Naive thymus-derived CD4-positive, alpha-beta T cell (primary cell): Measurements from ENCODE around the gene TBX2. TPM values are rescaled to one million over a fixed set of nuclear protein-coding genes. Genes with fewer than 3 reads are reported as not detected.
"Not testable (repeated sequence)": the region's sequence is repeated elsewhere in the genome, so short reads cannot be mapped to it uniquely, and the experiment has no call there.

Experiments
- ATAC-seq: fragments of 150-1000 bp; cut with Tn5 transposase; 2 replicates; pipeline ENCODE4 v1.10.0; 2021; ENCODE audit warnings: mild to moderate bottlenecking, moderate library complexity
- CTCF ChIA-PET: fragments of 350-600 bp; sonication (Branson Sonifier 250); formaldehyde crosslinking; loops from one replicate; lab custom pipeline; 2021; ENCODE audit warnings: antibody characterized with exemption; lab: Charles Lee
- POLR2A ChIA-PET: fragments of 350-600 bp; sonication (Branson Sonifier 250); formaldehyde crosslinking; loops from one replicate; lab custom pipeline; 2021; ENCODE audit warnings: antibody characterized with exemption, inconsistent platforms; lab: Charles Lee
- DNase-seq, 9 donors: peaks; one replicate each; pipeline versions ENCODE4 v3.0.0 to v3.0.0-alpha.2; 2020 to 2022; ENCODE audit warnings: mixed read lengths in 1 of 9
- H3K27ac ChIP-seq: one replicate; pipeline ENCODE4 v1.7.0; 2013; ENCODE audit warnings: mild to moderate bottlenecking, low read depth, low read length, moderate library complexity
- H3K27me3 ChIP-seq, 2 donors: one replicate each; pipeline ENCODE4 v1.7.0; 2013; ENCODE audit warnings: low read length in 2 of 2, mild to moderate bottlenecking in 2 of 2, moderate library complexity in 2 of 2; ENCODE audit not compliant: control insufficient read depth in 2 of 2, insufficient read depth in 2 of 2
- H3K36me3 ChIP-seq, 3 experiments: 1 replicate in 2 of 3; 2 replicates in 1 of 3; pipeline ENCODE4 v1.7.0; 2013; ENCODE audit warnings: low read length in 3 of 3, mild to moderate bottlenecking in 3 of 3, moderate library complexity in 1 of 3; ENCODE audit not compliant: insufficient read depth in 3 of 3, control insufficient read depth in 2 of 3
- H3K4me1 ChIP-seq, 2 donors: one replicate each; pipeline ENCODE4 v1.7.0; 2013; ENCODE audit warnings: low read length in 2 of 2, mild to moderate bottlenecking in 2 of 2, moderate library complexity in 1 of 2; ENCODE audit not compliant: control insufficient read depth in 2 of 2, insufficient read depth in 2 of 2
- H3K4me3 ChIP-seq: 2 replicates; pipeline ENCODE4 v1.7.0; 2013; ENCODE audit warnings: mild to moderate bottlenecking, low read length
- H3K9me3 ChIP-seq, 3 experiments: 1 replicate in 2 of 3; 2 replicates in 1 of 3; pipeline ENCODE4 v1.7.0; 2013; ENCODE audit warnings: low read length in 3 of 3; ENCODE audit not compliant: control insufficient read depth in 2 of 3
- H3K27ac Mint-ChIP-seq, 9 donors: one replicate each; pipeline ENCODE4 v1.8.0; 2020 to 2022; ENCODE audit warnings: mixed read lengths in 9 of 9, mild to moderate bottlenecking in 8 of 9, moderate library complexity in 5 of 9, inconsistent platforms in 2 of 9
- H3K27me3 Mint-ChIP-seq, 5 donors: one replicate each; pipeline ENCODE4 v1.8.0; 2021 to 2022; ENCODE audit warnings: mixed read lengths in 5 of 5, mild to moderate bottlenecking in 1 of 5
- H3K36me3 Mint-ChIP-seq, 5 donors: one replicate each; pipeline ENCODE4 v1.8.0; 2020 to 2022; ENCODE audit warnings: mixed read lengths in 5 of 5, mild to moderate bottlenecking in 3 of 5, inconsistent platforms in 1 of 5
- H3K4me1 Mint-ChIP-seq, 7 donors: one replicate each; pipeline ENCODE4 v1.8.0; 2020 to 2022; ENCODE audit warnings: mixed read lengths in 7 of 7, mild to moderate bottlenecking in 3 of 7, inconsistent platforms in 1 of 7
- H3K4me3 Mint-ChIP-seq, 10 donors: one replicate each; pipeline ENCODE4 v1.8.0; 2020 to 2022; ENCODE audit warnings: mild to moderate bottlenecking in 10 of 10, mixed read lengths in 10 of 10, moderate library complexity in 6 of 10, inconsistent platforms in 2 of 10
- H3K9me3 Mint-ChIP-seq, 11 donors: one replicate each; pipeline ENCODE4 v1.8.0; 2020 to 2022; ENCODE audit warnings: mixed read lengths in 11 of 11, mild to moderate bottlenecking in 4 of 11, inconsistent platforms in 1 of 11, moderate library complexity in 1 of 11
- intact Hi-C, 2 donors: fragments of 100-400 bp; cut with micrococcal nuclease; formaldehyde crosslinking; loops; one replicate each; pipeline ENCODE4 v1.15.1; 2023
- polyA plus RNA-seq, 2 donors: library from polyadenylated mRNA; unstranded; fragments of 300-500 nt; fragmentation: Illumina TruSeq; gene quantifications; one replicate each; pipeline ENCODE4 v1.2.3, GENCODE V29; 2021
- total RNA-seq, 6 experiments: library from RNA in 5 of 6; stranded (reverse) in 5 of 6; gene quantifications; 1 replicate in 5 of 6; 2 replicates in 1 of 6; pipeline ENCODE4 v1.2.3 and lab custom pipeline; 2021 to 2026

The TBX2 gene
- total and polyA plus RNA-seq, 7 experiments from 2014 or later: not detected

GRCh38 chr17:61447358-61447757 lies 47.7 kb downstream of the TBX2 start:
- no peak overlapping the region for H3K27ac Mint-ChIP-seq
- ChIA-PET CTCF (no interaction called here), POLR2A (no interaction called here)
- H3K4me3 Mint-ChIP-seq: no peak overlapping the region
- DNase-seq (no peak), ATAC-seq (no peak)
- H3K4me3 ChIP-seq: no peak overlapping the region
- intact Hi-C loops: no loop called here
- H3K9me3 Mint-ChIP-seq: no peaks in the 10 kb centered on the region
- no peak overlapping the region for H3K27ac ChIP-seq
- no peaks in the 10 kb centered on the region for H3K27me3 ChIP-seq
- H3K36me3 Mint-ChIP-seq: peaks cover 0 to 5% (median 0%) of the 10 kb centered on the region in 5 donors
- H3K4me1 ChIP-seq: no peaks in the 10 kb centered on the region
- H3K9me3 ChIP-seq: no peaks in the 10 kb centered on the region
- peaks cover 48 to 70% (median 58%) of the 10 kb centered on the region in 5 donors for H3K27me3 Mint-ChIP-seq
- H3K36me3 ChIP-seq: no peaks in the 10 kb centered on the region
- peaks cover 0 to 6% (median 4%) of the 10 kb centered on the region in 7 donors for H3K4me1 Mint-ChIP-seq

- H3K4me3 ChIP-seq: no peak overlapping the region
- no peaks in the 10 kb centered on the region for H3K36me3 ChIP-seq
- H3K4me1 ChIP-seq: no peaks in the 10 kb centered on the region
- no peak overlapping the region for H3K27ac ChIP-seq
- H3K4me1 Mint-ChIP-seq: peaks cover 0 to 12% (median 10%) of the 10 kb centered on the region in 7 donors
- no peak overlapping the region for H3K4me3 Mint-ChIP-seq
- ChIA-PET CTCF (no interaction called here), POLR2A (no interaction called here)
- no peaks in the 10 kb centered on the region for H3K9me3 Mint-ChIP-seq
- peaks cover 48 to 70% (median 64%) of the 10 kb centered on the region in 5 donors for H3K27me3 Mint-ChIP-seq
- no peaks in the 10 kb centered on the region for H3K9me3 ChIP-seq
- DNase-seq: no peak
- no peak for ATAC-seq
- intact Hi-C loops: no loop called here
- no peak overlapping the region for H3K27ac Mint-ChIP-seq
- H3K36me3 Mint-ChIP-seq: no peaks in the 10 kb centered on the region
- H3K27me3 ChIP-seq: no peaks in the 10 kb centered on the region
These were observed 48.4 kb downstream of the TBX2 start for GRCh38 chr17:61448042-61448441.

GRCh38 chr17:61449140-61449539 lies 49.5 kb downstream of the TBX2 start:
- H3K4me1 ChIP-seq, H3K36me3 ChIP-seq, H3K27me3 ChIP-seq, H3K27ac Mint-ChIP-seq, H3K36me3 Mint-ChIP-seq, CTCF ChIA-PET, H3K4me3 Mint-ChIP-seq, DNase-seq, H3K27ac ChIP-seq, ATAC-seq, intact Hi-C loops, H3K9me3 Mint-ChIP-seq, H3K4me3 ChIP-seq, H3K9me3 ChIP-seq, POLR2A ChIA-PET: not testable (repeated sequence)
- H3K4me1 Mint-ChIP-seq: peaks cover 6 to 22% (median 19%) of the 10 kb centered on the region in 7 donors
- peaks cover 59 to 79% (median 71%) of the 10 kb centered on the region in 5 donors for H3K27me3 Mint-ChIP-seq

DNA sequence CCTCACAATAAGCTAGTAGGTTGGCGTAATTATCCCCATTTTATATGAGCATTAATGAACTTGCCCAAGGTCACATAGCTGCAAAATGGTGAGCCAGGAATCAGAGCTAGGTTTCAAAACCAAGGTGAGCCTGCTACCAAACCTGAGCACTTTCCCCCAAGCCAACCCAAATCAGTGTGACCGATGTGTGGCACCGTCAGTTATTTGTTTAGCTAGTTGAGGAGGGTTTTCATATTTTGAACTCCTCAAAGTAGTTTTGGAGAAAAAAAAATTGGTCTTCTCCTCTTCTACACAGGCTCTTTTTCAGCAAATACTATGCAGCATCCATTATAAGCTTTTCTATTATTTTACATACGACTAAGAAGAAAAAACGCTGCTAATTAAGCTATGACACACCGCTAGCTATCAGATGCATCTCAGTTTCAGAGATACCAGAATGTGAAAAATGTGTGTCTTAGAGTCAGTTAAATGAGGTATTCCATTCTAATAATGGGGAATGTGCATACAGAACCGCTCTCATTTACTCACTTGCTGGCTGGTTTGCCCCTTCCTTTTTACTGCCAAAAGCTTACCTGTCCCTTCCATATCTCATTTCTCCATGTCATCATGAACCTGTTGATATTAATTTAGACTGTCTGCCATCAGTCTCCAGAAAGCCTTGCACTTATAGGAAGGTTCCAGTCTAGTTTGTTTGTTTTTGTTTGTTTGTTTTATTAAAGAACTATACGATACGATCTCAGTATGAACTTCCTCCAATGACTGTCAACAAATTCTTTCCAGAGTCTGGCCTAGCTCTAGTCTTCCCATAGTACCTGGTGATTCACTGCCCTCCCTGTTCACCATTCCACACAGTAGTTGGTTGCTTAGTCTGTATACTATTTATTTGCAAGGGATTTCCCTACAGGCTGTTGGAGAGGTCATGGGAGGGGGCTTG lies 50.3 kb downstream of the TBX2 start:
- Mint-ChIP-seq H3K4me3 (no peak overlapping the region), H3K4me1 (peaks cover 7 to 27% (median 22%) of the 10 kb centered on the region in 7 donors), H3K27ac (no peak overlapping the region), H3K36me3 (no peaks in the 10 kb centered on the region), H3K27me3 (peaks cover 59 to 80% (median 71%) of the 10 kb centered on the region in 5 donors), H3K9me3 (no peaks in the 10 kb centered on the region)
- Histone ChIP-seq H3K27ac (no peak overlapping the region), H3K27me3 (peaks cover 0 to 7% of the 10 kb centered on the region in 2 donors), H3K36me3 (no peaks in the 10 kb centered on the region), H3K9me3 (no peaks in the 10 kb centered on the region), H3K4me3 (no peak overlapping the region), H3K4me1 (no peaks in the 10 kb centered on the region)
- POLR2A ChIA-PET: no interaction called here
- ATAC-seq (no peak), DNase-seq (no peak)
- intact Hi-C loops: no loop called here
- CTCF ChIA-PET: no interaction called here

DNA sequence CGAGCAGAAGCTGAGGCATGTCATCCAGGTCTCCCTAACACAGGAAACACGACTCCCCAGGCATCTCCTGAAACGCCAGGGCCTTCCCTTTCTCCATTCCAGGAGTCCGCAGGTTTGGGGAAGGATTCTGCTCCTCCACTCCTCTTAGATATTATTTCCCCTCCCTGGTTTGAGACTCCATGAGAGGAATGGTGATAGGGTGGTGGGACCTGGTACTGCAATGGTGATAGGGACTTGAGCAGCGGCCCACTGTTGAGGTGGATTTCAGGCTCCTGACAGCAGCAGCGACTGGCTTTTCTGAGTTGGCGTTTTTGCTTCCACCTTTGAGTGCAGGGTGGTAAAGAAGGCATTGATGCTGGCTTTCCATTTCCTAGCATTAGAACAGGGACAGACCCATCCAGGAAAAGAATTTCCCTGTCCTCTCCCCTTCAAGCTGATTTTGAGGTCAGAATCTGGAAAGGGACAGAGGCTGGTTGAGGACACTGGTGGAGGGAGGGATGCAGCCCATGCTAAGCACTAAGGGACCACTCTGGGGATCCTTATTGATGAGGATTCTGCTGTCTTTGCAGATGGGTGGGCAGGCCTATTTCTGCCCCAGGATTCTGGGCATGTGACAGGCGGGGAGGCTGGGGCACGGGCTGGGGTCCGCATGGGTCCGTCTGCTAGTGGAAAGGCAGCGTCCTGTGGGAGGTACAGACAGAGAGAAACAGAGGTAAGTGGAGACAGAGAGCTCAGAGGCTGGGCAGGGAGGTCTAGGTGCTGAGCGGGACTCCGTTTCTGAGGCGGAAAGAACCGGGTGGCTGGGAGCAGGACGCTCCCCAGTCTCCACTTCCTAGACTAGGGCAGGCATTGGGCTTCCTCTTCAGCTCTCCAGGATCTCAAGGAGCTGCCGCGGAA lies 51.2 kb downstream of the TBX2 start:
- peaks cover 10 to 32% (median 27%) of the 10 kb centered on the region in 7 donors for H3K4me1 Mint-ChIP-seq
- Histone ChIP-seq H3K4me1 (no peaks in the 10 kb centered on the region), H3K27me3 (peaks cover 6 to 7% of the 10 kb centered on the region in 2 donors), H3K9me3 (no peaks in the 10 kb centered on the region), H3K36me3 (no peaks in the 10 kb centered on the region), H3K4me3 (no peak overlapping the region), H3K27ac (no peak overlapping the region)
- no peak overlapping the region for H3K27ac Mint-ChIP-seq
- intact Hi-C loops: no loop called here
- ChIA-PET CTCF (no interaction called here), POLR2A (no interaction called here)
- peaks cover 61 to 80% (median 72%) of the 10 kb centered on the region in 5 donors for H3K27me3 Mint-ChIP-seq
- DNase-seq (no peak), ATAC-seq (no peak)
- peak overlapping the region in 8 of 10 donors; percentile 22 to 84 (median 66) for H3K4me3 Mint-ChIP-seq
- H3K36me3 Mint-ChIP-seq: peaks cover 0 to 1% (median 0%) of the 10 kb centered on the region in 5 donors
- no peaks in the 10 kb centered on the region for H3K9me3 Mint-ChIP-seq

- DNase-seq (no peak), ATAC-seq (peak; percentile 18)
- Histone ChIP-seq H3K4me1 (peaks cover 0 to 6% of the 10 kb centered on the region in 2 donors), H3K27ac (no peak overlapping the region), H3K27me3 (peaks cover 6 to 7% of the 10 kb centered on the region in 2 donors), H3K9me3 (no peaks in the 10 kb centered on the region), H3K36me3 (no peaks in the 10 kb centered on the region), H3K4me3 (no peak overlapping the region)
- H3K4me3 Mint-ChIP-seq: peak overlapping the region in 4 of 10 donors; percentile 37 to 84 (median 70)
- peaks cover 58 to 76% (median 64%) of the 10 kb centered on the region in 5 donors for H3K27me3 Mint-ChIP-seq
- no peaks in the 10 kb centered on the region for H3K9me3 Mint-ChIP-seq
- ChIA-PET CTCF (no interaction called here), POLR2A (no interaction called here)
- H3K36me3 Mint-ChIP-seq: peaks cover 0 to 1% (median 0%) of the 10 kb centered on the region in 5 donors
- intact Hi-C loops: loop anchor here in 1 of 2 donors (2.0 kb wide), 1 partner anchor 49 kb away; no protein-coding TSS in a partner anchor
- peaks cover 10 to 32% (median 27%) of the 10 kb centered on the region in 7 donors for H3K4me1 Mint-ChIP-seq
- no peak overlapping the region for H3K27ac Mint-ChIP-seq
These were observed 52.1 kb downstream of the TBX2 start for GRCh38 chr17:61451538-61452300.
